GM13976 (cell line): ENCODE data around the gene STEAP3.

Experiments
- DNase-seq: peaks from one replicate; pipeline ENCODE4 v3.0.0; 2012; ENCODE audit warnings: low spot score
- CTCF ChIP-seq: IDR thresholded peaks from 2 replicates; pipeline ENCODE4 v1.5.1; 2012; ENCODE audit warnings: borderline replicate concordance, mild to moderate bottlenecking; ENCODE audit not compliant: insufficient read depth; ENCODE audit errors: extremely low read depth, missing control alignments, control extremely low read depth
- in situ Hi-C: fragments of 300-500 bp; cut with MboI; formaldehyde crosslinking; loops from one replicate; pipeline ENCODE4 v1.12.0; 2022; ENCODE audit warnings: low sequenced_read_pairs, mixed read lengths, inconsistent platforms; ENCODE audit not compliant: unreplicated experiment

The STEAP3 gene

GRCh38 chr2:119222863-119223520, 642 bp upstream of the STEAP3 start:
- no peak for DNase-seq
- in situ Hi-C loops: no loop called here
- TF ChIP-seq CTCF: no peak

- DNase-seq: no peak
- TF ChIP-seq CTCF: no peak
- in situ Hi-C loops: no loop called here
Observed at GRCh38 chr2:119224391-119225104, 914 bp downstream of the STEAP3 start.

GRCh38 chr2:119225105-119225865, 1.7 kb downstream of the STEAP3 start:
- DNase-seq: no peak
- in situ Hi-C loops: no loop called here
- TF ChIP-seq CTCF: no peak

GRCh38 chr2:119225926-119226325, 2.3 kb downstream of the STEAP3 start:
- in situ Hi-C loops: no loop called here
- no peak for DNase-seq
- TF ChIP-seq CTCF: no peak

GRCh38 chr2:119227346-119227745, 3.7 kb downstream of the STEAP3 start:
- TF ChIP-seq CTCF: no peak
- DNase-seq: no peak
- in situ Hi-C loops: no loop called here

GRCh38 chr2:119228136-119228535, 4.5 kb downstream of the STEAP3 start:
- DNase-seq: no peak
- in situ Hi-C loops: no loop called here
- no peak for TF ChIP-seq CTCF
